ENCODE measurements around the gene SLC35A4. TPM values are rescaled to one million over a fixed set of nuclear protein-coding genes. Genes with fewer than 3 reads are reported as not detected.

Gene SLC35A4
- total and polyA plus RNA-seq, 4 donors: 17.5 to 37.0 (median 26.6) TPM

DNA sequence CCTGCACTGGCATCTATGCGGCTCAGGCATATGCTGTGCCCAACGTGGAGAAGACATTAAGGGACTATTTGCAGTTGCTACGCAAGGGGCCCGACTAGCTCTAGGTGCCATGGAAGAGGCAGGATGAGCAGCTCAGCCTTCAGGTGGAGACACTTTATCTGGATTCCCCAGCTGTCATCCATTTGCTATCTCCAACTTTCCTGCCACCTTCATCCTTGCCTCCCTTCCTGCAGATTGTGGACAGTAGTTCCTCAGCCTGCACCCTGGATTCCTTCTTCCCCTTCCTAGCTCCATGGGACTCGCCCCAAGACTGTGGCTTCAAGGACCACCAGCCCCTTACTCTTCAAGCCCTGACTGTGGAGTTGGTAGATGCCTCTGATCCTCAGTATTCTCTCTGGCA, 2.0 kb downstream of the SLC35A4 start:
- DNase-seq (ENCODE audit: low spot score): no peak
- Histone ChIP-seq H3K27ac (ENCODE audit: low read depth in 1 of 2, low read length in 2 of 2) (no peak overlapping the region), H3K27me3 (ENCODE audit: control insufficient read depth in 4 of 4, insufficient read depth in 4 of 4, low read length in 3 of 4) (no peaks in the 10 kb centered on the region), H3K9ac (ENCODE audit: low read depth in 1 of 2, low read length in 2 of 2) (no peak overlapping the region), H3K4me3 (ENCODE audit: low read depth in 1 of 3, low read length in 3 of 3) (no peak overlapping the region), H3K4me1 (ENCODE audit: control insufficient read depth in 4 of 4, insufficient read depth in 4 of 4, low read length in 3 of 4) (peaks cover 20 to 75% (median 67%) of the 10 kb centered on the region in 4 donors), H3K9me3 (ENCODE audit: control insufficient read depth in 4 of 4, low read length in 3 of 4) (no peaks in the 10 kb centered on the region), H3K36me3 (ENCODE audit: control insufficient read depth in 4 of 4, insufficient read depth in 3 of 4, low read depth in 1 of 4, low read length in 3 of 4) (peaks cover 6 to 20% (median 15%) of the 10 kb centered on the region in 4 donors)
- TF ChIP-seq, protein P1, sequence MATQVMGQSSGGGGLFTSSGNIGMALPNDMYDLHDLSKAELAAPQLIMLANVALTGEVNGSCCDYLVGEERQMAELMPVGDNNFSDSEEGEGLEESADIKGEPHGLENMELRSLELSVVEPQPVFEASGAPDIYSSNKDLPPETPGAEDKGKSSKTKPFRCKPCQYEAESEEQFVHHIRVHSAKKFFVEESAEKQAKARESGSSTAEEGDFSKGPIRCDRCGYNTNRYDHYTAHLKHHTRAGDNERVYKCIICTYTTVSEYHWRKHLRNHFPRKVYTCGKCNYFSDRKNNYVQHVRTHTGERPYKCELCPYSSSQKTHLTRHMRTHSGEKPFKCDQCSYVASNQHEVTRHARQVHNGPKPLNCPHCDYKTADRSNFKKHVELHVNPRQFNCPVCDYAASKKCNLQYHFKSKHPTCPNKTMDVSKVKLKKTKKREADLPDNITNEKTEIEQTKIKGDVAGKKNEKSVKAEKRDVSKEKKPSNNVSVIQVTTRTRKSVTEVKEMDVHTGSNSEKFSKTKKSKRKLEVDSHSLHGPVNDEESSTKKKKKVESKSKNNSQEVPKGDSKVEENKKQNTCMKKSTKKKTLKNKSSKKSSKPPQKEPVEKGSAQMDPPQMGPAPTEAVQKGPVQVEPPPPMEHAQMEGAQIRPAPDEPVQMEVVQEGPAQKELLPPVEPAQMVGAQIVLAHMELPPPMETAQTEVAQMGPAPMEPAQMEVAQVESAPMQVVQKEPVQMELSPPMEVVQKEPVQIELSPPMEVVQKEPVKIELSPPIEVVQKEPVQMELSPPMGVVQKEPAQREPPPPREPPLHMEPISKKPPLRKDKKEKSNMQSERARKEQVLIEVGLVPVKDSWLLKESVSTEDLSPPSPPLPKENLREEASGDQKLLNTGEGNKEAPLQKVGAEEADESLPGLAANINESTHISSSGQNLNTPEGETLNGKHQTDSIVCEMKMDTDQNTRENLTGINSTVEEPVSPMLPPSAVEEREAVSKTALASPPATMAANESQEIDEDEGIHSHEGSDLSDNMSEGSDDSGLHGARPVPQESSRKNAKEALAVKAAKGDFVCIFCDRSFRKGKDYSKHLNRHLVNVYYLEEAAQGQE (IDR thresholded peaks at IDR 0.05): no peak
- TF ChIP-seq NR2F2 (IDR thresholded peaks at IDR 0.05) (no peak), EGR1 (IDR thresholded peaks at IDR 0.05; ENCODE audit: low read depth in 2 of 2) (no peak), TAF1 (conservative IDR thresholded peaks at IDR 0.05) (no peak), FOXA2 (IDR thresholded peaks at IDR 0.05) (no peak), JUND (IDR thresholded peaks at IDR 0.05) (no peak), YY1 (IDR thresholded peaks at IDR 0.05) (no peak), FOXA1 (IDR thresholded peaks at IDR 0.05) (no peak), RAD21 (IDR thresholded peaks at IDR 0.05) (no peak), HNF4G (IDR thresholded peaks at IDR 0.05) (no peak), GABPA (IDR thresholded peaks at IDR 0.05 in 1 of 2, conservative IDR thresholded peaks at IDR 0.05 in 1 of 2) (no peak), SP1 (IDR thresholded peaks at IDR 0.05) (no peak), RXRA (IDR thresholded peaks at IDR 0.05) (no peak), HNF4A (conservative IDR thresholded peaks at IDR 0.05) (no peak)
- TF ChIP-seq, protein P2, sequence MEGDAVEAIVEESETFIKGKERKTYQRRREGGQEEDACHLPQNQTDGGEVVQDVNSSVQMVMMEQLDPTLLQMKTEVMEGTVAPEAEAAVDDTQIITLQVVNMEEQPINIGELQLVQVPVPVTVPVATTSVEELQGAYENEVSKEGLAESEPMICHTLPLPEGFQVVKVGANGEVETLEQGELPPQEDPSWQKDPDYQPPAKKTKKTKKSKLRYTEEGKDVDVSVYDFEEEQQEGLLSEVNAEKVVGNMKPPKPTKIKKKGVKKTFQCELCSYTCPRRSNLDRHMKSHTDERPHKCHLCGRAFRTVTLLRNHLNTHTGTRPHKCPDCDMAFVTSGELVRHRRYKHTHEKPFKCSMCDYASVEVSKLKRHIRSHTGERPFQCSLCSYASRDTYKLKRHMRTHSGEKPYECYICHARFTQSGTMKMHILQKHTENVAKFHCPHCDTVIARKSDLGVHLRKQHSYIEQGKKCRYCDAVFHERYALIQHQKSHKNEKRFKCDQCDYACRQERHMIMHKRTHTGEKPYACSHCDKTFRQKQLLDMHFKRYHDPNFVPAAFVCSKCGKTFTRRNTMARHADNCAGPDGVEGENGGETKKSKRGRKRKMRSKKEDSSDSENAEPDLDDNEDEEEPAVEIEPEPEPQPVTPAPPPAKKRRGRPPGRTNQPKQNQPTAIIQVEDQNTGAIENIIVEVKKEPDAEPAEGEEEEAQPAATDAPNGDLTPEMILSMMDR (IDR thresholded peaks at IDR 0.05; ENCODE audit: low read depth, low read length, missing input control): no peak
- TF ChIP-seq, protein P3, sequence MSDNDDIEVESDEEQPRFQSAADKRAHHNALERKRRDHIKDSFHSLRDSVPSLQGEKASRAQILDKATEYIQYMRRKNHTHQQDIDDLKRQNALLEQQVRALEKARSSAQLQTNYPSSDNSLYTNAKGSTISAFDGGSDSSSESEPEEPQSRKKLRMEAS (IDR thresholded peaks at IDR 0.05): no peak
- TF ChIP-seq, protein P4, sequence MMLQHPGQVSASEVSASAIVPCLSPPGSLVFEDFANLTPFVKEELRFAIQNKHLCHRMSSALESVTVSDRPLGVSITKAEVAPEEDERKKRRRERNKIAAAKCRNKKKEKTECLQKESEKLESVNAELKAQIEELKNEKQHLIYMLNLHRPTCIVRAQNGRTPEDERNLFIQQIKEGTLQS (IDR thresholded peaks at IDR 0.05): no peak
- TF ChIP-seq, protein P5, sequence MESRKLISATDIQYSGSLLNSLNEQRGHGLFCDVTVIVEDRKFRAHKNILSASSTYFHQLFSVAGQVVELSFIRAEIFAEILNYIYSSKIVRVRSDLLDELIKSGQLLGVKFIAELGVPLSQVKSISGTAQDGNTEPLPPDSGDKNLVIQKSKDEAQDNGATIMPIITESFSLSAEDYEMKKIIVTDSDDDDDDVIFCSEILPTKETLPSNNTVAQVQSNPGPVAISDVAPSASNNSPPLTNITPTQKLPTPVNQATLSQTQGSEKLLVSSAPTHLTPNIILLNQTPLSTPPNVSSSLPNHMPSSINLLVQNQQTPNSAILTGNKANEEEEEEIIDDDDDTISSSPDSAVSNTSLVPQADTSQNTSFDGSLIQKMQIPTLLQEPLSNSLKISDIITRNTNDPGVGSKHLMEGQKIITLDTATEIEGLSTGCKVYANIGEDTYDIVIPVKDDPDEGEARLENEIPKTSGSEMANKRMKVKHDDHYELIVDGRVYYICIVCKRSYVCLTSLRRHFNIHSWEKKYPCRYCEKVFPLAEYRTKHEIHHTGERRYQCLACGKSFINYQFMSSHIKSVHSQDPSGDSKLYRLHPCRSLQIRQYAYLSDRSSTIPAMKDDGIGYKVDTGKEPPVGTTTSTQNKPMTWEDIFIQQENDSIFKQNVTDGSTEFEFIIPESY (IDR thresholded peaks at IDR 0.05): no peak
- WGBS: 92% methylated on average over 5 of the region's 5 CpGs
